Stimulated activated effector memory CD8-positive, alpha-beta T cell treated with anti-CD3 and anti-CD28 coated beads, Interleukin-12 subunit alpha, Interleukin-12 subunit beta, amount 100 ng/mL, for 72 hours (primary cell): ENCODE measurements around the gene RPS2.
"Not testable (repeated sequence)": the region's sequence is repeated elsewhere in the genome, so short reads cannot be mapped to it uniquely, and the experiment has no call there.

Experiments used
- ATAC-seq: fragments of 150-1000 bp; cut with Tn5 transposase; 2 replicates; pipeline ENCODE4 v1.10.0; 2021
- DNase-seq, 2 donors: peaks; one replicate each; pipeline ENCODE4 v3.0.0; 2021 to 2022; ENCODE audit warnings: low spot score in 2 of 2
- H3K27ac Mint-ChIP-seq: one replicate; pipeline ENCODE4 v1.8.0; 2022; ENCODE audit warnings: mild to moderate bottlenecking, mixed read lengths
- H3K36me3 Mint-ChIP-seq: one replicate; pipeline ENCODE4 v1.8.0; 2022; ENCODE audit warnings: mild to moderate bottlenecking, mixed read lengths
- H3K4me1 Mint-ChIP-seq: one replicate; pipeline ENCODE4 v1.8.0; 2022; ENCODE audit warnings: mixed read lengths
- H3K4me3 Mint-ChIP-seq: one replicate; pipeline ENCODE4 v1.8.0; 2022; ENCODE audit warnings: mild to moderate bottlenecking, mixed read lengths
- H3K9me3 Mint-ChIP-seq: one replicate; pipeline ENCODE4 v1.8.0; 2022; ENCODE audit warnings: mixed read lengths

Gene RPS2

DNA sequence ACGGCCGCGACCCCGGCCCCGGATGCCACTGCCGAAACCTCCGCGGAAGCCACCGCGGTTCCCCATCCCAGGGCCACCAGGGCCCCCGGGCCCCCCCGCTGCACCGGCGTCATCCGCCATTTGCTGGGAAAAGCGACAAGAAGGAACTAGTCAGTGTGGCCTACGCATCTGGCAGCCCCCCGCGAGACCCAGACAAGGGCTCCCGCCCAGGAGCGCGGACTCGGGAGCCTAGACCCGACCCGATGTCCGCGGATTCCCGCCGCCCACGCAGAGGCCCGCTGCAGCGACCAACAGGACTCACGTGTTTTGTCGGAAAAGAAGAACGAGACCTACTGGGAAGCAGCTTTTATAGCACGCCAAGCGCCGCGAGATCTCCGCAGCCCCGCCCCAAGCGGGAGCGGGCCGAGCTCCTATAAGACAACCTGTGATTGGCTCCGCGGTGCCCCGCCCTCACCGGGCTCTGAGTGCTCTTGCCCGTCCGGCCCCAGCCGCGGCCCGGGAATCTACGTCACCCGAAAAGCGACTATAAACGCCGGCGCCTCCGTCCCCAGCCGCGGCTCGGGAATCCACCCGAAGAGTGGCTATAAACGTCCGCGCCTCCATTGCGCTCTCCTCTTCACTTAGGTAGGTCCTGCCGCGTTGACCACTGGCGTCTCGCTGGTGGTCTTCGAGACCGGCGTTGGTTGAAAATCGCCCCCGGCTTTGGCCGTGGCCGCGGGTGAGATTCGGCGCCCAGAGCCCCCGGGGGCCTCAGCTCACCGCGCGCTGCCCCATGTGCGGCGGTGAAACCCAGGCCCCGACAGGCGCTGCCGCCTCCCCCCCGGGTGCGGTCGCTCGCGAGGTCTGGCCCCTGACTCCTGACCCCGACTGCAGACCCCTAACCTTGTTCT is at the start of gene RPS2:
RPS2 (minus strand) TSS at position 321 of the 890 bp plus-strand sequence; CDS start at position 120, 201 bp downstream.
- Mint-ChIP-seq H3K27ac (peak within 1 kb of the TSS; percentile 94), H3K4me1 (peaks cover 56% of the 10 kb centered on the region), H3K4me3 (peak within 1 kb of the TSS; percentile 82), H3K36me3 (peaks cover 63% of the 10 kb centered on the region), H3K9me3 (no peaks in the 10 kb centered on the region)
- peak; percentile 92 for ATAC-seq
- peak; percentile 95 to 99 for DNase-seq

DNA sequence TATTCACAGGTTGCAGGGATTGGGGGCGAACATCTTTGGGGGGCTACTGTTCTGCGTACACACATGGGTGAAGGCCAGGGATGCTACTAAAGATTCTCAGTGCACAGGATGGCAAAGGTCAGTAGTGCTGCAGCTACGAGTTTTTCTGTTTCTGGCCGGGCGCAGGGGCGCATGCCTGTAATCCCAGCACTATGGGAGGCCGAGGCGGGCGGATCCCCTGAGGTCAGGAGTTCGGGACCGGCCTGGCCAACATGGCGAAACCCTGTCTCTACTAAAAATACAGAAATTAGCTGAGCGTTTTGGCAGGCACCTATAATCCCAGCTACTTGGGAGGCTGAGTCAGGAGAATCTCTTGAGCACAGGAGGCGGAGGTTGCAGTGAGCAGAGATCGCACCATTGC is 48.9 kb upstream of the RPS2 start:
- H3K36me3 Mint-ChIP-seq: peaks cover 11% of the 10 kb centered on the region
- no peak overlapping the region for H3K27ac Mint-ChIP-seq
- DNase-seq (no peak), ATAC-seq (no peak)
- H3K9me3 Mint-ChIP-seq: no peaks in the 10 kb centered on the region
- H3K4me3 Mint-ChIP-seq: no peak overlapping the region
- peaks cover 5% of the 10 kb centered on the region for H3K4me1 Mint-ChIP-seq

DNA sequence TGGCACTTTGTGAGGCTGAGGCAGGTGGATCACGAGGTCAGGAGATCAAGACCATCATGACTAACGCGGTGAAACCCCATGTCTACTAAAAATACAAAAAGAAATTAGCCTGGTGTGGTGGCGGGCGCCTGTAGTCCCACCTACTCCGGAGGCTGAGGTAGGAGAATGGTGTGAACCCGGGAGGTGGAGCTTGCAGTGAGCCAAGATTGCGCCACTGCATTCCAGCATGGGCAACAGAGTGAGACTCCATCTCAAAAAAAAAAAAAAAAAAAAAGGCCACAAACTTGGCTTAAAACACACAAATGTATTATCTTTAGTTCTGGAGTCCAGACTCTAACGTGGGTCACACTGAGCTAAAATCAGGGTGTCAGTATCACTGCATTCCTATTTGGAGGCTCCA is 47.1 kb upstream of the RPS2 start:
- H3K4me1 Mint-ChIP-seq: peaks cover 23% of the 10 kb centered on the region
- ATAC-seq, H3K27ac Mint-ChIP-seq, H3K9me3 Mint-ChIP-seq, DNase-seq, H3K4me3 Mint-ChIP-seq: not testable (repeated sequence)
- H3K36me3 Mint-ChIP-seq: peaks cover 27% of the 10 kb centered on the region

DNA sequence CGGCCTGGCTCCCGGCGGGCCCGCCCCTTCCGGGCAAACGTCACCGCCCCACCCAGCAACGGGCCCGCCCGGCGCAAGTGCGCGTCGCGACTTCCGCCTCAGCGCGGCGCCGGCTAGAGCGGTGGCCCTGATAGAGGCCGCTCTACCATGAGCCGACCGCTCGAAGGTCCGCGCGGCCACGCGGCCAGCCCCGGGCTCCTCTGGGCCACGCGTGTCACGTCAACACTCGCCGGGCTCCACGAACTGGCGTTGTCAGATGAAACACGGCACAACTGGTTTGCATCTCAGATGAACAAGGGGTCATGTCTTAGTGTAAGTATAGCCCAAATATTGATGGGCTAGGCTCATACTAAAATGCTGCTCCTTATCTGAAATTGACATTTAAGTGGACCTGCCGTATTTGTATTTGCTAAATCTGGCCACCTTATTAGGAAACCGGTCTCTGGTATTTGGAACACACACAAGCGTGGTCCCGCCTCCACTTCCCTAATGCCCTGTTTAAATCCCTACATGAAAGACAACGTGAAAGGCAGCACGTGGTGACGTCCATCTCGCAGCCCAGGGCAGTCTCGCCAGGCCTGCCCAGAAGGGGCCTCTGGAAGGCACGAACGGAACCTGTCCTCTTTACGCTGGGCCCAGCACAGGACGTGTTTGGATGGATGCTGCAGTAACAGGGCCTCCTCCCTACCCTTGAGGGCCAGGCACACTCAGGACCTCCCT is 45.3 kb upstream of the RPS2 start, which contains the start of gene ZNF598:
ZNF598 (minus strand) TSS at position 31 of the 720 bp plus-strand sequence.
- peaks cover 31% of the 10 kb centered on the region for H3K36me3 Mint-ChIP-seq
- H3K4me1 Mint-ChIP-seq: peaks cover 39% of the 10 kb centered on the region

DNA sequence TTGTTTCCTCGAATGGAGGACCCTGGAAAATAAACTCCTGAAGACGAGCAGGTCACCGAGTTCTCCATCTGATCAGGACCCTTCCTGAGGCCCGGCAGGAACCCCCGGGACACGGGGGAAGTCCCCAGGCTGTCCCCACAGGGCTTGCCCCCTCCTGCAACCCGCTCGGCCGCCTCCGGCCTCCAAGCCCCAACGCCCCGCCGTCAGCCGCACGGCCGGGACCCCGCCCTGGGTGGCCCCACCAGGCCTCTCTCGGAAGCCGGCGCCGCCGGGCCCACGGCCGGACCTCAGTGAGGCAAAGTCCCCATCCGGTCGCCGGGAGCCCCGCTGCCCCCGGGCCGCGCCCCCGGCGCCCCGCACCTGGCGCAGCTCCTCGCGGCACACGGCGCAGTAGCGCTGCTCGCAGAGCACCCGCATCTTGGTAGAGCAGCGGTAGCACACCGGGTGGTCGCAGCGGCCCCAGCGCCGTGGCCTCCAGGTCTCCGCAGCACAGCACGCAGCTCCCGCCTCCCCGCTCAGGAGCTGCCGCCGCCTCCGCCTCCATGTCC is 44.6 kb upstream of the RPS2 start:
- peak; percentile 58 for ATAC-seq

More for the DNA sequence above, 45.3 kb upstream of the RPS2 start, which contains the start of gene ZNF598:
- ATAC-seq: peak; percentile 97
- no peaks in the 10 kb centered on the region for H3K9me3 Mint-ChIP-seq
- peak within 1 kb of the TSS; percentile 87 for H3K4me3 Mint-ChIP-seq
- H3K27ac Mint-ChIP-seq: peak within 1 kb of the TSS; percentile 93
- DNase-seq: peak; percentile 72 to 83

DNA sequence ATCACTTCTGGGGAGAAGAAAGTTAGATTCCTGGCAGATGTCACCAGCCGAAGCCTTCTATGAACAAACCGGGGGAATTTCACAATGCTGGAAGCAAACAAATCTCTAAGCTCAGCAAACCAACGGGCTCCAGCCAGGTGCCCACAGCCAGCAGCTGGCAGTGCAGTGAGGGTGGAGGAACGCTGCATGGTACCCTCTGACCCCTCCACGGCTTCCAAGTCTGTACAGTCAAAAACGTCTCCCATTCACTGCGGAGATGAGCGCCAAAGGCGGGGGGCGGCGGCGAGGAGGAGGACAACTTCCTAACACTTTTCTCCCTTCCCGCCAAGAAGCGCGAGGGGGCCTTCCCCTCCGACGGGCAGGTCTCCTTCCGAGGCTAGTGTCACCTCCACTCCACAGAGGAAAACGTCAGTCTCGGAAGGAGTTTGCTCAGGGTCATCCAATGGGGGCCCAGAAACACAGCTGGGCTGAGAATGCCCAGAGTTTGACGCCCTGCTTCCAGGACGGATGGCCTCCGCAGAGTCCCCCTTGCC is 44.1 kb upstream of the RPS2 start:
- Mint-ChIP-seq H3K4me1 (peaks cover 50% of the 10 kb centered on the region), H3K36me3 (peaks cover 33% of the 10 kb centered on the region)
- peak; percentile 3 for ATAC-seq

More for the DNA sequence above, 44.6 kb upstream of the RPS2 start:
- peak overlapping the region; percentile 87 for H3K4me3 Mint-ChIP-seq
- no peaks in the 10 kb centered on the region for H3K9me3 Mint-ChIP-seq
- peaks cover 46% of the 10 kb centered on the region for H3K4me1 Mint-ChIP-seq
- no peak for DNase-seq
- peaks cover 33% of the 10 kb centered on the region for H3K36me3 Mint-ChIP-seq
- peak overlapping the region; percentile 93 for H3K27ac Mint-ChIP-seq

DNA sequence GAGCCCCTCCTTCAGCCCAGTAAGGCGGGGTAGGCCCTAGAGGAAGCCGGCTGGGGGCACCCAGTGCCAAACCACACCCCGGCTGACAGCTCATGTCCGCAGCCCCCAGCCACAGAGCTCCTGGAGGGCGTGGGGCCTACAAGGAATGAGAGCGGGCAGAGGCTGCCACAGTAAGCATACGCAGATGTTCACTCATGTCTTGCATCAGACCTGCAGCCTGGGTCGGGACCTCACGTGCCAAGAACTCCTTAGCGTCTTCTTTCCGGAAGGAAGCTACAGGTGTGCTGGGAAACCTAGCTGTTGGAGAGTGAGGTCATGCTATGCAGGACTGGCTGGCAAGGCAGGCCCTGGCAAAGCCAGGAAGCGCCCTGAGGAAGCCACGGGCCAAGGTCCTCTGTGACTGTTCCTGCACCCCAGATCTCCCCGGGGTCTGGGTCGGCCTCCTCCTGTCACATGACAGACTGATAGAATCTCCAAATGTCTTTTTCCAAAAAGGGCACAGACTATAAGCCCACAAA is 43.4 kb upstream of the RPS2 start:
- peaks cover 39% of the 10 kb centered on the region for H3K36me3 Mint-ChIP-seq
- ATAC-seq (no peak), DNase-seq (no peak)
- peaks cover 50% of the 10 kb centered on the region for H3K4me1 Mint-ChIP-seq
- H3K27ac Mint-ChIP-seq: peak overlapping the region; percentile 93
- peak overlapping the region; percentile 87 for H3K4me3 Mint-ChIP-seq
- no peaks in the 10 kb centered on the region for H3K9me3 Mint-ChIP-seq

More for the DNA sequence above, 44.1 kb upstream of the RPS2 start:
- Mint-ChIP-seq H3K27ac (peak overlapping the region; percentile 93), H3K4me3 (peak overlapping the region; percentile 87), H3K9me3 (no peaks in the 10 kb centered on the region)
- DNase-seq: no peak

DNA sequence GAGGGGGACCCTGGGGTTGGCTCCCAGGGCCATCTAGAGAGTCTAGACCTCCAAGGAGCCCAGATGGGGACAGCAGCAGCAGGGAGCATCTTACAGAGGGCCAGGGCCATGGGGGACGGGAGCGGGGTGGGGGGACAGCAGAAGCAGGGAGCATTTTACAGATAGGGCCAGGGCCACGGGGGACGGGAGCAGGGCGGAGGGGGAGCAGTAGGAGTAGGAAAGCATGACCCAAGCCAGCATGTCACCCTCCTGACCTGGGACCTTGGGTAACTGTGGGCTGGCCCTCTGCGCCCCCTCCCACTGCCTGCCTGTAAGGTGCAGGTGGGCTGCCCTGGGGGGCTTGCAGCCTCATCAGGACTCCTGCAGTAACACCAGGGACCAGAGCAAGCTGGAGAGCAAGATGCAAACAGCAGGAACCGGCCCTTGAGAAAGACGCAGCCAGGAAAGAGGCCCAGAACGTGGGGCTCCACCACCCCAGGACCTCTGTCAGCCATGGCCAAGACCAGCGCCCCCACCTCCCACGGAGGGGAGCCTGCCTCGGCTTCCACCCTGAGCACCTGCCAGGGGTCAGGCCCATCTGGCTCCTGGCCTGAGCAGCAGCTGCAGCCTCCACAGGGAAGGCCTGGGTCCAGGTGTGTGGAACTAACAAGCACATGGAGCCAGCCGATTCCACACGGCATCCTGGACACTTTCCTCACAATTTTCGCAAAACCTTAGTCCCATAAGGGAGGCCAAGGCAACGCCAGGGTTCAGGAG is 42.6 kb upstream of the RPS2 start:
- ATAC-seq (no peak), DNase-seq (no peak)
- H3K36me3 Mint-ChIP-seq: peaks cover 48% of the 10 kb centered on the region
- peak overlapping the region; percentile 93 for H3K27ac Mint-ChIP-seq
- peaks cover 50% of the 10 kb centered on the region for H3K4me1 Mint-ChIP-seq
- peak overlapping the region; percentile 87 for H3K4me3 Mint-ChIP-seq
- H3K9me3 Mint-ChIP-seq: no peaks in the 10 kb centered on the region

DNA sequence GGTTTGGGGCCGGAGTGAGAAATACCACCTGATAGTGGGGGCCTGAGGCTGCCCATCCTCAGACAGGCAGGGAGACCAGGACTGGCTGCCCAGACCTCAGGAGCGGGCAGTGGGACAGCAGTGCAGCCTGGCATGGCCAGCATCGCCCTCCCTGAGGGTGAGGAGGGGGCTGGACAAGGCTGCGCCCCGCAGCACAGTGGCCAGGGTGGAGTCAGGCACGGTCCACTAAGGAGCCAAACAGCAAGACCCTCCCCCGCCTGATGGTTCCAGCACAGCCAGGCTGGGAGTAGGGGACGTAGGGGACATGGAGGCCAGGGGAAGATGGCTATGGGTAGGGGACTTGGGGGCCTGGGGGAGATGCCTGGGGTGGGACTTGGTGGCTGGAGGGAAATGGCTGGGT is 41.7 kb upstream of the RPS2 start:
- H3K4me3 Mint-ChIP-seq: peak overlapping the region; percentile 87

DNA sequence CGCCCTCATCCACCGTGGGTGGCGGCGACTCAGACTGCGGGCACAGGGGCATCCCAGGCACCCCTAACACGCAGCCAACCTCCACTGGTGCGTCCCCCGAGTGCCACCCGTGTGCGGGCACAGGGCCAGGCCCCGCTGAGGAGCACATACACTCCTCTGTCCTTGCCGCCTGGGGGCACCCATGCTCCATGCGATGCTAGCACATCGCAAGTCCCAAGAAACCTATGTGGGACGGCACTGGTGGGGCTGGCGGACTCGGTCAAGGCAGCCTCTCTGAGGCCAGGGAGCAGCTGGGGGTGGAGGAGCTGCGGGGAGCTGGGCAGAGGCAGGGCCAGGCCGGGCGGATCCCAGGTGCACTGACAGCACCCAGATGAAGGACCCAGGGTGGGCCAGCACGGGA is 41.0 kb upstream of the RPS2 start:
- Mint-ChIP-seq H3K36me3 (peaks cover 61% of the 10 kb centered on the region), H3K9me3 (no peaks in the 10 kb centered on the region), H3K4me1 (peaks cover 50% of the 10 kb centered on the region), H3K27ac (peak overlapping the region; percentile 93), H3K4me3 (peak overlapping the region; percentile 87)
- ATAC-seq: no peak
- no peak for DNase-seq

More for the DNA sequence above, 41.7 kb upstream of the RPS2 start:
- Mint-ChIP-seq H3K36me3 (peaks cover 54% of the 10 kb centered on the region), H3K9me3 (no peaks in the 10 kb centered on the region), H3K27ac (peak overlapping the region; percentile 93), H3K4me1 (peaks cover 50% of the 10 kb centered on the region)
- DNase-seq: no peak
- no peak for ATAC-seq

DNA sequence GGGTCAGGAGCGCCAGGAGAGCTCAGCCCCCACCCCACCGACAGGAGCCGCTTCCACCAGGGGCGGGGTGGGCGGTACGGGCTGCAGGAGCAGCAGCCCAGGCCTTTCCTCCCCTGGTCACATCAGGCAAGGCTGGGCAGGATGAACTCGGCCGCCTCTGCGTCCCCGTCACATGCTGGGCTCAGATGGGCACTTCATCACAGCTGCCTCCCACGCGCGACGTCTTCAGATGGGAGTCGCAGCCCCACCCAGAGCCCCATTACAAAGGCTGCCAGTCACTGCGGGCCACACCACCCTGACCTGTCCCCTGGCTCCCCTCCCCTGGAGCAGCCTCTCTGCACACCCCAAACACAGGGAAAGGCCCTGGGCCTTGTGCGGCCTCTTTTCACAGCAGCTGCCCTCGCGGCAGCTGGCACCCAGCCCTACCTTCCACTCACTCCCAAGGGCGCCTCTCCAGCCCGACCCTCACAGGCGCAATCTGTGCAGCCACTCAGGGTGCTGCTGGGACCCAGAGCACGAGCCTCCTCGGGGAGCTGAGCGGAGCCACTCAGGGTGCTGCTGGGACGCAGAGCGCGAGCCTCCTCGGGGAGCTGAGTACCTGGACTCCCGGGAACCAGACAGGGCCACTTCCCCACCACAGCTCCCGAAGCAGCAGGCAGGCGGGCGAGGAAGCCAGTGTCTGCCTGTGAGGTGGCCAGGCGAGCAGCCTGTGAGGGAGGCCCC is 40.3 kb upstream of the RPS2 start:
- DNase-seq (no peak), ATAC-seq (no peak)
- Mint-ChIP-seq H3K4me3 (no peak overlapping the region), H3K27ac (no peak overlapping the region), H3K36me3 (peaks cover 63% of the 10 kb centered on the region), H3K4me1 (peaks cover 50% of the 10 kb centered on the region), H3K9me3 (no peaks in the 10 kb centered on the region)

DNA sequence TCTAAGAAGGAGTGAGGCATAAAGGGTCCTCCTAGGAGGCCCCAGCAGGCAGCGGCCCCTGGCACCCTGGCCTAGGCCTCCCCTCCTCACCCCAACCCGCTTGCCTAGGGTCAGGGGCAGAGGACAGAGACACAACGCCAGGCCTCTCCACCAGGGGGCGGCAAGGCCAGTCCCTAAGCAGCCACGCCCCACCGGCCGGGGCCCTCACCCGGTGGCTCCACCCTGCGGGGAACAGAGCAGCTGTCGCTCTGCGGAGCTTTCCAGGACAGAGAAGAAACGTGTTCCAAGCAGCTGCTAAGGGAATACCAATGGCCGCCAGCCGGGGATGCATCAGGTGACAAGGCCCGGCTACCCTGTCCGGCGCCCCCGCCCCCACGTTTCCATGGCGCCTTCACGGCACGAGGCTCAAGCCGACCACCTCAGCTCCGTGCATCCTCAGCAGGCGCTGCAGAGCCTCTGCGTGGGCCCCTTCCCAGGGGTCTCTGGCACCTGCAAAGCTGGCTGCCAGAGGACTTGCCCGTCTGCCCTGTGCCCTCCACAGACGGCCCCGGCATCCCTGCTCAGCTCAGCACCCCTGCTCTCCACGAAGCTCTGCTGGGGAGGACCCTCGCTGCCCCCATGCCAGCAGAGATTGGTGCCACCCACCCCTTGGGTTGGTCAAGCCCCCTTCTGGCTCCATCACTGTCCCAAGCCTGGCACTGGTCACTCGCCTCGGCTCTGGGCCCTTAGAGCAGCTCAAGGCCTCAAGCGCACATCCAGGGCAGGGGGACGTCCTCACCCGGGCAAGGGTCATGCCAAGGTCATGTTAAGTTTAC is 39.4 kb upstream of the RPS2 start:
- no peaks in the 10 kb centered on the region for H3K9me3 Mint-ChIP-seq
- H3K4me1 Mint-ChIP-seq: peaks cover 50% of the 10 kb centered on the region
- peaks cover 67% of the 10 kb centered on the region for H3K36me3 Mint-ChIP-seq
- peak; percentile 92 for ATAC-seq
- peak overlapping the region; percentile 9 for H3K4me3 Mint-ChIP-seq
- DNase-seq: peak; percentile 82 to 91
- H3K27ac Mint-ChIP-seq: no peak overlapping the region

DNA sequence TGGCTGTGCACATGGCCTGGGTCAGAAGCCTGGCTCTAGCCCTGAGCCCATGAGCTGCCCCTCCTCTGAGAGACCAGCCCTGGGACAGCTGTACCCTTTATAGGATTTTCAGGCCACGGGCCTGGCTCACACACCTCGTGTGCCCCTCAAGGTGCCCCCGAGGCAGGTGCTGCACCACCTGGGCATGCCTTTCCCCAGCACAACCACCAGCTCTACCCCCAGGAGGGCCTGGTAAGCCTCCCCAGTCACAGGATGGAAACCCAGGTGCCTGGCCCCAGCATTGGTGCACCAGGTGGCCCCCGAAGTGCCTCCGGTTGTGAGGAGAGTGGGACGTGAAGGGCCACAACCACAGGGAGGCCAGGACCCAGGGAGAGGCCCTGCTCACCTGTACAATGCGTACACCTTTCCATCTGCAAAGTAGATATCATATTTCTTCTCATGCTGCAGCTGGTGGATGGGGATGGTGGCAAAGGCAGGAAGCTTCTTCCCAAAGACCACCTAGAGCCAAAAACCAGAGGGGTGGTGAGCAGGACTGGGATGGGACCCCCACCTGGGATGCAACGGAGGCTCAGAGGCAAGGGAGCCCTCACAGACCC is 38.7 kb upstream of the RPS2 start:
- no peak overlapping the region for H3K4me3 Mint-ChIP-seq
- DNase-seq (no peak), ATAC-seq (no peak)
- no peaks in the 10 kb centered on the region for H3K9me3 Mint-ChIP-seq
- no peak overlapping the region for H3K27ac Mint-ChIP-seq
- H3K4me1 Mint-ChIP-seq: peaks cover 43% of the 10 kb centered on the region
- H3K36me3 Mint-ChIP-seq: peaks cover 67% of the 10 kb centered on the region
